Muscle layer of duodenum (tissue), 2 donors: ENCODE measurements around the gene RFX2.

Experiments used
- H3K27ac ChIP-seq: one replicate; pipeline ENCODE4 v1.7.0; 2013; ENCODE audit warnings: mild to moderate bottlenecking, low read length
- H3K27me3 ChIP-seq: one replicate; pipeline ENCODE4 v1.7.0; 2013; ENCODE audit warnings: low read depth, mild to moderate bottlenecking, control low read depth, low read length
- H3K36me3 ChIP-seq, 2 donors: one replicate each; pipeline ENCODE4 v1.7.0; 2013; ENCODE audit warnings: low read length in 2 of 2, control low read depth in 1 of 2, mild to moderate bottlenecking in 1 of 2; ENCODE audit not compliant: insufficient read depth in 2 of 2, control insufficient read depth in 1 of 2
- H3K4me1 ChIP-seq, 2 donors: one replicate each; pipeline ENCODE4 v1.7.0; 2013; ENCODE audit warnings: low read length in 2 of 2, mild to moderate bottlenecking in 2 of 2, control low read depth in 1 of 2, moderate library complexity in 1 of 2; ENCODE audit not compliant: insufficient read depth in 2 of 2, control insufficient read depth in 1 of 2
- H3K4me3 ChIP-seq, 2 donors: one replicate each; pipeline ENCODE4 v1.7.0; 2013; ENCODE audit warnings: low read length in 2 of 2, low read depth in 1 of 2, mild to moderate bottlenecking in 1 of 2
- H3K9me3 ChIP-seq, 2 donors: one replicate each; pipeline ENCODE4 v1.7.0; 2013; ENCODE audit warnings: low read length in 2 of 2, control low read depth in 1 of 2, mild to moderate bottlenecking in 1 of 2; ENCODE audit not compliant: control insufficient read depth in 1 of 2
- donor health status: healthy.

The RFX2 gene

GRCh38 chr19:5953030-5953589 lies 157.2 kb downstream of the RFX2 start:
- no peaks in the 10 kb centered on the region for H3K9me3 ChIP-seq
- H3K4me1 ChIP-seq, result peaks cover 53 to 71% of the 10 kb centered on the region in 2 donors
- no peaks in the 10 kb centered on the region for H3K36me3 ChIP-seq
- no peaks in the 10 kb centered on the region for H3K27me3 ChIP-seq
- H3K4me3 ChIP-seq, result peak overlapping the region in 1 of 2 donors; percentile 35
- H3K27ac ChIP-seq, result peak overlapping the region; percentile 69

GRCh38 chr19:5952193-5953029 lies 157.9 kb downstream of the RFX2 start:
- H3K4me1 ChIP-seq, result peaks cover 57 to 77% of the 10 kb centered on the region in 2 donors
- H3K36me3 ChIP-seq, result no peaks in the 10 kb centered on the region
- no peaks in the 10 kb centered on the region for H3K9me3 ChIP-seq
- no peak overlapping the region for H3K27ac ChIP-seq
- H3K27me3 ChIP-seq, result no peaks in the 10 kb centered on the region
- H3K4me3 ChIP-seq, result no peak overlapping the region

GRCh38 chr19:5951338-5951861 lies 158.9 kb downstream of the RFX2 start:
- H3K4me1 ChIP-seq, result peaks cover 60 to 87% of the 10 kb centered on the region in 2 donors
- no peak overlapping the region for H3K27ac ChIP-seq
- H3K9me3 ChIP-seq, result no peaks in the 10 kb centered on the region
- no peaks in the 10 kb centered on the region for H3K27me3 ChIP-seq
- H3K4me3 ChIP-seq, result peak overlapping the region in 1 of 2 donors; percentile 2
- H3K36me3 ChIP-seq, result no peaks in the 10 kb centered on the region

- Histone ChIP-seq H3K27me3 (no peaks in the 10 kb centered on the region), H3K36me3 (no peaks in the 10 kb centered on the region), H3K9me3 (no peaks in the 10 kb centered on the region), H3K4me1 (peaks cover 60 to 93% of the 10 kb centered on the region in 2 donors), H3K27ac (no peak overlapping the region), H3K4me3 (no peak overlapping the region)
Observed at GRCh38 chr19:5950741-5951140, 159.6 kb downstream of the RFX2 start.

GRCh38 chr19:5949792-5950305 lies 160.5 kb downstream of the RFX2 start:
- H3K36me3 ChIP-seq, result no peaks in the 10 kb centered on the region
- H3K4me1 ChIP-seq, result peaks cover 55 to 85% of the 10 kb centered on the region in 2 donors
- no peak overlapping the region for H3K4me3 ChIP-seq
- no peak overlapping the region for H3K27ac ChIP-seq
- no peaks in the 10 kb centered on the region for H3K9me3 ChIP-seq
- H3K27me3 ChIP-seq, result no peaks in the 10 kb centered on the region

GRCh38 chr19:5948752-5949564 lies 161.3 kb downstream of the RFX2 start:
- Histone ChIP-seq H3K9me3 (no peaks in the 10 kb centered on the region), H3K4me3 (peak overlapping the region in 1 of 2 donors; percentile 10), H3K4me1 (peaks cover 49 to 76% of the 10 kb centered on the region in 2 donors), H3K27ac (peak overlapping the region; percentile 76), H3K36me3 (no peaks in the 10 kb centered on the region), H3K27me3 (no peaks in the 10 kb centered on the region)

GRCh38 chr19:5947435-5947834 lies 162.9 kb downstream of the RFX2 start:
- H3K9me3 ChIP-seq, result no peaks in the 10 kb centered on the region
- H3K4me3 ChIP-seq, result peak overlapping the region; percentile 2 to 36
- peaks cover 43 to 78% of the 10 kb centered on the region in 2 donors for H3K4me1 ChIP-seq

GRCh38 chr19:5943623-5944022 lies 166.7 kb downstream of the RFX2 start:
- no peak overlapping the region for H3K4me3 ChIP-seq
- H3K27ac ChIP-seq, result peak overlapping the region; percentile 60
- H3K36me3 ChIP-seq, result peaks cover 19 to 21% of the 10 kb centered on the region in 2 donors
- H3K9me3 ChIP-seq, result no peaks in the 10 kb centered on the region
- no peaks in the 10 kb centered on the region for H3K27me3 ChIP-seq
- H3K4me1 ChIP-seq, result peaks cover 22 to 50% of the 10 kb centered on the region in 2 donors

More at GRCh38 chr19:5947435-5947834, 162.9 kb downstream of the RFX2 start:
- no peaks in the 10 kb centered on the region for H3K27me3 ChIP-seq
- peak overlapping the region; percentile 60 for H3K27ac ChIP-seq
- H3K36me3 ChIP-seq, result no peaks in the 10 kb centered on the region
